Peyer's patch (tissue), 4 donors: ENCODE results near the gene ESYT2.

Experiments used
- CTCF ChIP-seq, 6 experiments: fragments of 450-650 bp in 4 of 6; fragments of 200-600 bp in 2 of 6; sonication (generic) in 1 of 6; IDR thresholded peaks; one replicate each; pipeline ENCODE4 v1.5.1; 2017 to 2019; ENCODE audit warnings: antibody characterized with exemption in 6 of 6, mild to moderate bottlenecking in 3 of 6, moderate library complexity in 1 of 6
- POLR2A ChIP-seq, 2 donors: fragments of 450-650 bp; IDR thresholded peaks; one replicate each; pipeline ENCODE4 v1.5.1; 2017; ENCODE audit warnings: antibody characterized with exemption in 2 of 2, mild to moderate bottlenecking in 2 of 2, moderate library complexity in 2 of 2

GRCh38 chr7:158760936-158761335, 68.4 kb downstream of the ESYT2 start:
- TF ChIP-seq CTCF (IDR thresholded peaks at IDR 0.05) (no peak), POLR2A (IDR thresholded peaks at IDR 0.05) (no peak)
